ENCODE measurements around the gene MAPKAP1.

The MAPKAP1 gene

DNA sequence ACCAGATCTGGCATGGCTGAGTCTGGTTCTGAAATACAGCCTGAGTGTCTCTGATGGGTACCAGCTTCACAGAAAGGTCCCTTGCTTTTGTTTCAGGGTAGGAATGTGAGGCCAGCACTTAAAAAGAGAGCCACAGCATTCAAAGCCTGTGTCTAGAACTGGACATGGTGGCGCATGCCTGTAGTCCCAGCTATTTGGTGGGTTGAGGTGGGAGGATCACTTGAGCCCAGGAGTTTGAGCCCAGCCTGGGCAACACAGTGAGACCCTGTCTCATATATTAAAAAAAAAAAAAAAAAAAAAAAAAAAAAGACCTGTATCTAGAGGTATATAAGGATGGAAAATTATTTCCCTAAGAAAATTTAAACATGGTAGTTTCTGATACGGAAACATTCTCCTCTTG, 243.1 kb downstream of the MAPKAP1 start:
- no peak for DNase-seq (ENCODE audit: low read depth in 4 of 4, low spot score in 1 of 4)

DNA sequence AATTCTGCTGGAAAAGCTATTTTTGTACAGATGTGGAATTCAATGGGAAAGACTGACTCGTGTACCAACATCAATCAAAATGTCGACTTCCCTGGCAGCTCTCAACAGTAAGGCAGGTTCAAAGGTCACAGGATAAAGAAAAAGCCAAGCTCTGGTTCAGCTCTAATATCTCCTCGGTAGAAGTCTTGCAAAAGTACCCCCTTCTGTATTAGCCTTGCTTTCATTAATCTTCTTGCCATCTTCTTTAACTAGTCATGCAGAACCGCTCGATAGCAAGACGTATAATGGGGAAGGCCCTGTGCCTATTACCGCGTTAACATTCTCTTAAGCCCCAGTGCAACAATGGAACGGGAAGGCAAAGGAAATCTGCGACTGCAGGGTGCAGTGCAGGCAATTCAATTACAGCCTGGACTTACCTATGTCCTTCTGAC, 244.1 kb downstream of the MAPKAP1 start:
- no peak for DNase-seq (ENCODE audit: low read depth in 4 of 4, low spot score in 1 of 4)

DNA sequence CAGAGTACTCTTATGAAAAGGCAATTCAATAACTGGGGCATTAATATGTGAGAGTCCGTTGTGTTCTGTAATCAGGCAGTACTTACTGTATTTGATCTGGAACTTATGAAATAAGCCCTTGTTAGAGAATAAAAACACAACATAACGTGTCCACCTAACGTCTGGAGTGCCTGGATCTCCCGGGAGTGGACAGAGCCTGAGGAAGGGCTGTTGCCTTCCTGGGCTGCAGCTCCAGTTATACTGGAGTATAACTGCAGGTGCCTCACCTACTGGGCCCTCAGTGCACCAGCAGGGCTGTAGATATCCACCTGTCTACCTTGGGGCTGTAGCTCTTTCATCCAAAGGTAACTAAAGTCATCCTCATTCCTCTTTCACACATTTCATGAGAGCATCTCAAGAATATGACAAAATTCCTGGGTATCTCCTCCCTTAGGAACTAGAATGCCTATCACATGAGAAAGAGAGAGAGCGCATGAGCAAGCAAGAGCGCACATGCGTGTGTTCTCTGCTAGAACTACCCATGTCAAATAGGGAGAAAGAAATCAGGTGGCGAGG, 245.3 kb downstream of the MAPKAP1 start:
- DNase-seq (ENCODE audit: low read depth in 4 of 4, low spot score in 1 of 4): no peak

DNA sequence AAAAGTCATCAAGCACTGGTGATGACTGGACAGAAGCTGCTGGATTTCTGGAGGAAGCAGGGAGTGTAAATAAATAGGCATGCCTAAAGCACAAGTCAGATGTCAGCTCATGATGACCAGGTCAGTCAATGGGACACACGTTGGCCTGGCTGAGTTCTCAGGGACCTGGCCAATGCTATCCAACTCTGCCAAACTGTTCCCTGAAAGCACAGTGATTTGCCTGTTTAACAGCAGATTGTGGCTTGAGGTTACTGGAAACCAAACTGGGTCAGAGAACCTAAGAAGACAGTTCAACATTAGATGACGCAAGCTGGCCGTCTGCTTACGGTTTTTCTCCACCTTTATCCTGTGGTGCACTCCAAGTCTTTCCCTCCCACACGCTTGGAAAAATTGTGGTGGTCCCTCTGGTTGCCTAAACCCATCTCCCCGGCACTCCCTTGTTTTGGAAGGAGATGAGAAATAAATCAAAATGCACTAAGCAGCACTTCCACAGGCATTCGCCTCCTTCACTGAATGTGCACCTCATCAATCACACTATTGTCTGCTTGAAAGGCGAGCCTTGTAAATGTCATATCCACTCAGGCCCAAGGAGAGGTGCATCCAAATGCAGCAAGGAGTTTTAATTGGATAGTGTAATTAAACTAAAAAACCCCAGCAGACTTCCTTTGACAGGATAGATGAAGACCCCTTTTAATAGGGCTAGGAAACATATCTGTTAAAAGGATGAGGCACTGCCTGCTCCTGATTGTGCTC, 245.9 kb downstream of the MAPKAP1 start:
- DNase-seq (ENCODE audit: low read depth in 4 of 4, low spot score in 1 of 4): no peak

DNA sequence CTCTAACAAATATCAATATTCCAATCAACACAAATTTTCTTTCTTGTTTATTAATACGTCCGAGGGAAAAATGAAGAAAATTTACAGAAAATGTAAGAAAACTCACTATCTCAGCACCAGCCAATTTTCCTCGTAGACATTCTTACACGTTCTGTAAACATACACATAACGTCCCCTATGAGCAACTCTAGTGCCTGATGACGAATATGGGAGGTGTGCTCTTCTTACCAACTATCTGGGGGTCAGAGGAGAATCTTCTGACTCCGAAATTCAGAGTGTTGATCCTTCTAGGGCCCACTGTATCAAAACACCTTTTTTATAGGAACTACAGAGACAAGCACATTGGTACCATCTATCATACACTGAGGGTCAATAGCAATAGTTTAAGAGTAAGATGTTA, 246.7 kb downstream of the MAPKAP1 start:
- DNase-seq (ENCODE audit: low read depth in 4 of 4, low spot score in 1 of 4): no peak

DNA sequence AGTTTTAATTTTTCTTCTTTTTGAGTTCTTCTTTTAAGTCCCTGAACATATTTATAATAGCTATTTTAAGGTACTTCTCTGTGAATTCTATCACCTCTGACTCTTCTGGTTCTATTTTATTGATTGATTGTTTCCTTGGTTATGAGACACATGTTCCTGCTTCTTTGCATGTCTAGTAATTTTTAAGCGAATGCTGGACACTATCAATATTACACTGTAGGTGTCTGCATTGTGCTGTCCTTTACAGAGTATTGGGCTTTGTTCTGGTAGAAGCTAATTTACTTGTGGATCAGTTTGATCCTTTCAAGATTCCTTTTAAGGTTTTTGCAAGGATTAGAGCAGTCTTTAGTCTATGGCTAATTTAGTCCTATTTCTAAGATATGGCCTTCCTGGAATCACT, 249.7 kb downstream of the MAPKAP1 start:
- DNase-seq (ENCODE audit: low read depth in 4 of 4, low spot score in 1 of 4): no peak

DNA sequence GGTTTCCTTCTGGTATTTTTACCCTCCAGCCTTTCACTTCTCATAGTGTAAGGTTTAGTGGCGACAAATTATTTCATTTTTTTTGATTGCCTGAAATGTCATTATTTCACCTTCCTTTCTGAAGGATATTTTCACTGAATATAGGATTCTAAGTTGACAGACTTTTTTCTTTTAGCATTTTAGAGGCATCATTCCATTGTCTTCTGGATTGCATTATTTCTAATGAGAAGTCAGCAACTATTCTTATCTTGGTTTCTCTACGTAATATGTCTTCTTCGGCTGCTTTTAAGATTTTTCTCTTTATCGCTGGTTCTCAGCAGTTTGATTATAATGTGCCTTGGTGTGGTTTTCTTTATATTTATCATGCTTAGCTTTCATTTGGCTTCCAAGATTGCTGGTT, 251.1 kb downstream of the MAPKAP1 start:
- DNase-seq (ENCODE audit: low read depth in 4 of 4, low spot score in 1 of 4): no peak

DNA sequence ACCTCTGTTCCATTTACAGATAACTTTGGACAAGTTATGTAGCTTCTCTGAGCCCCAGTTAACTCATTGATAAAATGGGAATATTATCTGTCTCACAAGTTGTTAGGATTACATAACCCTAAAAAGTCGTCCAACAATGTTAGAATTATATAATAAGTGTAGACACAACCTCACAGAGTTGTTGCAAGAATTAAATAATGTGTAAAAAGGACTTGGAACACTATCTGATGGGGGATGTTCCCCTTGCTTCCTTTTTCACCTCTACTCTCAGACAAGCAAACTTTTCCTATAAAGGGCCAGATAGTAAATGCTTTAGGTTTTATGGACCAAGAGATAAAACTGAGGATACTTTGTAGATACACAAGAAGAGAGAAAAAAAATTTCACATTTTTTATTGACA, 251.9 kb downstream of the MAPKAP1 start:
- no peak for DNase-seq (ENCODE audit: low read depth in 4 of 4, low spot score in 1 of 4)

DNA sequence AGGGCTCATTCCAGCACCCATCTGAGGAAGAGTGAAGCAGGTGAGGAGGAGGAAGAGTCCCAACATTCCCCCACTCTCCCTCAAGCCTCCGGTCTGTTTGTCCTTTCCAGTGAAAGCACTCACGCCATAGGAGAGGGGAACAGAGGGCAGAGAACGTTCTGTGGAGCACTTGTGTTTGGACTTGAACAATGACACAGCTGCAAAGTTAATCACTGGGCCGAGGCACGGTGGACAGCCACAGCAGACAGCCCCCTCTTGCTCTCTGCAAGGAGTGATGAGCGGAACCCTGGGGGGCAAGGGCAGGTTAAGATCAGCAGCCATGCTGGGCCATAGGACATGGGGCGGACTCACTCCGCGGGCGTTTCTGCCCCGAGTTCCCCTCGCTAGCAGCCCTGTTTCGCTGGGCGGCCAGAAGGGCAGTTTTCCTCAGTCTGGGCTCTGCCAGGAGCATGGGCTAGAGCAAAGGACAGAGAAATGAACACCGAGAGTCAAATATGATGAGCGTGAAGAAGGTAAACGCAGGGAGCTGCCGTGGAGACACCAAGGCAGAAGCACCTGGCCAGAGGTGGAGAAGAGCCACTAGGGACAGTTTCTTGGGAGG, 259.7 kb downstream of the MAPKAP1 start:
- no peak for DNase-seq (ENCODE audit: low read depth in 4 of 4, low spot score in 1 of 4)

DNA sequence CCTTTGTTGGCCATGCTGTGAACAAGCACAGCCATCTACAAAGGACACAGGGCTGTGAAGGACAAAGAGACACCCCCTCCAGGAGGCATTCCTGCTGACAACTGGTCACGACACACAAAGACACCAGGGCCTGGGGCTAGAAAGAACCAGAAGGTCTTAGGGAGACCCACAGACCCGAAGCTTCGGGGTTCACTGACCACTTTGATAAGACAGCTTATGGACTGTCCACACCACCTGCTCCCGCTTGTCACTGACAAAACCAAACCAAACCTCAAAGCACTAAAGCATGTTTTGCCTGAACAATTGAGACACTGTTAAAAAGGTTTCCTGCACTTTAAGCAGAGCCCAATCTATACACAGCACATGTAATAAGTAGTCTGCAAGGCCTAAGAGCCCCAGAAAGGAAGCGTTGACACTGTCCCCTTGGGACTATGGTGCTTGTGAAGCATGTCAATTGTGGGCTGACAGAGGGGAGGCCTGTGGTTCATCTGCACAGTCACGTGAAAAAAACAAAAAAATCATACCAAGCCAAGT, 260.4 kb downstream of the MAPKAP1 start:
- no peak for DNase-seq (ENCODE audit: low read depth in 4 of 4, low spot score in 1 of 4)

DNA sequence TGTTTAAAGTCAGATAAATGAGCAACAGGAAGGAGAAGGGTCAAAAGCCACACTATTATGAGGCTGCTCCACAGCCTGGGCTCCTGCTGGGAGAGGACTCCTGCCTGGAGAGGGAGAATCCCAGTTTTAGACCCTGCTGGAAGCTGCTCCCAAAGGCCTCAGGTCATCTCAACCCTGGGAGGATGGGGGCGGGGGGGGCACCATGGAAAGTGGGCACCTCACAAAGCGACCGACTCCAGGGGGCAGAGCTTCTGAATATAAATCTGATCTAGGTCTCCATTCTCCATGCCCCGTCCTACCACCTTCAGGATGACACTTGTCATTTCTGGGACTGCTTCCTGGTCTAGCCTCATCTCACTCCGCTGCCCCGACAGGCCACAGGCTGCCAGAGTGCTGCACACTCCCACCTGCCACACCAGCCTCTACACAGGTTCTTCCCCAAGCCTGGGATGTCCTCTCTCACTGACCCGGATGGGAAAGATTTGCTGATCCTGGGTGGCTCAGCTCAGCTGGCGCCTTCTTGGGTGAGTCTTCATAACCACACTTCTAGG, 262.0 kb downstream of the MAPKAP1 start:
- DNase-seq (ENCODE audit: low read depth in 4 of 4, low spot score in 1 of 4): no peak

DNA sequence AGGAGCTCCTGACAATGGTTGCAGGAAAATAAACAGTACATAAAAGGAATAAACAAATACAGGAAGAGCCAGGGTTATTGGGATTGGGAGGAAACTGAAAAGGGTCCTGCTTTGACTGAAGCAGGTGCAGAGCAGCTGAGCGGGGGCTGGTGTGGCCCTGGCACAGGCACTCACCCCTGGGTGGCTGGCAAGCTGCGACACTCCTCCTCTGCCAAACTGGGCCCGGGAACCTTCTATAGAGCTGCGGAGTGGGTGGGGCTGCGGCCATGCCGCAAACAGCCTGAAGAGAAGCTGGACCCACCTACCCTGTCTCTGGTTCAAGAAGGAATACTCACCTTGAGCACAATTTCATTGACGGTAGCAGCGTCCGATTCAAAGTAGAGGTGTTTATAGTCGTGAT, 262.8 kb downstream of the MAPKAP1 start:
- DNase-seq (ENCODE audit: low read depth in 4 of 4, low spot score in 1 of 4): no peak

DNA sequence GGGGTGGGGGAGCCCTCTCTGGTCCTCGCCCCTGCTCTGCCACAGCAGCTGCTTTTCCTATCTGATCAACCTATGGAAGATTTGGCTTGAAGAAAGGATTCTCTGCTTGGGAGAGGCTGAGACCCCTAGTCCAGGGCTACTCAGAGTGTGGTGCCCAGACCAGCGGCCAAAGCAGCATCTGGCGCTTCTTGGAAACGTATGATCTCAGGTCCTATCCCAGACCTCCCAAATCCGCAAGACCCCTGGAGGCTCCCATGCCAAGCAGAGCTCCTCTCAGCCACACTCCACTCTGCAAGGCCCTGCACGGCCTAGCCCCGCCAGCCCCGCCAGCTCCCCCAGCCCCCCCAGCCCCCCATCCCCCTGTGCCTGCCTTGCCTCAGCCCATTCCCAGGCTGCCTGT, 263.6 kb downstream of the MAPKAP1 start:
- DNase-seq (ENCODE audit: low read depth in 4 of 4, low spot score in 1 of 4): no peak

DNA sequence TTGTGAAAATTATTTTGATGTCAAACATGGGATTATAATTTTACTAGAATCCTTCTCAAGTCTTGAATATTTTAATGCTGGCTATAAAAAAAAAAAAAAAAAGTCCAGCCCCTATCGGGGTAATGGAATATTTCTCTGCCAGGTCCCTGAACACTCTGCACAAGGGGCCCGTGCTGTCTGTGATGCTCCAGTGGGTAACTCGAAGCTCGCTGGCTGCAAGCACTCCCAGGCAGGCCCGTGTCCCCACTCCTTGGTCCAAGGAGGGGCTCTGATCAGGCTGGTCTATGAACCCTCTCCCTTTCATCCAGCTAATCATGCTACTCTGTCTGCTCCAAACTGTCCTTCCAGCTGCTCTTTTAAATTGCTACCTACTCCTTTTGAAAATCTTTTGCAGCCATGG, 264.6 kb downstream of the MAPKAP1 start:
- no peak for DNase-seq (ENCODE audit: low read depth in 4 of 4, low spot score in 1 of 4)

DNA sequence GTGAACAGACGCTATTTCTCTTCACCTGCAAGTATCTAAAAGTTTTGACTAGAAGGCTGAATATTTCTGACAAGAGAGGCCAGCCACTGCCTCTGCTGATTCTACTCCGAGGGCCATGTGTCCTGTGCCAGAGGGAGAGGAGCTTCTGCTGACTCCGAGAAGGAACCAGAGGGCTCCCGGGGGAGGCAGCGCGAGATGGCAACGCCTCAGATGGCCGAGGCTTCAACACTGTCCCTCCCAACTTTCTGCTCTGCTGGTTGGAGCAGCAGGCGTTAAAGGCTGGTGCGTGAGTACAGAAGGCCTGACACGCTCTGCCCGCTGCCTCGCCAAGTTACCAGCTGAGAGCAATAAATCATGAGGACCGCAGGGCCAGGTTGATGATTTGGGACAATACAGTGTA, 266.6 kb downstream of the MAPKAP1 start:
- DNase-seq (ENCODE audit: low read depth in 4 of 4, low spot score in 1 of 4): no peak

DNA sequence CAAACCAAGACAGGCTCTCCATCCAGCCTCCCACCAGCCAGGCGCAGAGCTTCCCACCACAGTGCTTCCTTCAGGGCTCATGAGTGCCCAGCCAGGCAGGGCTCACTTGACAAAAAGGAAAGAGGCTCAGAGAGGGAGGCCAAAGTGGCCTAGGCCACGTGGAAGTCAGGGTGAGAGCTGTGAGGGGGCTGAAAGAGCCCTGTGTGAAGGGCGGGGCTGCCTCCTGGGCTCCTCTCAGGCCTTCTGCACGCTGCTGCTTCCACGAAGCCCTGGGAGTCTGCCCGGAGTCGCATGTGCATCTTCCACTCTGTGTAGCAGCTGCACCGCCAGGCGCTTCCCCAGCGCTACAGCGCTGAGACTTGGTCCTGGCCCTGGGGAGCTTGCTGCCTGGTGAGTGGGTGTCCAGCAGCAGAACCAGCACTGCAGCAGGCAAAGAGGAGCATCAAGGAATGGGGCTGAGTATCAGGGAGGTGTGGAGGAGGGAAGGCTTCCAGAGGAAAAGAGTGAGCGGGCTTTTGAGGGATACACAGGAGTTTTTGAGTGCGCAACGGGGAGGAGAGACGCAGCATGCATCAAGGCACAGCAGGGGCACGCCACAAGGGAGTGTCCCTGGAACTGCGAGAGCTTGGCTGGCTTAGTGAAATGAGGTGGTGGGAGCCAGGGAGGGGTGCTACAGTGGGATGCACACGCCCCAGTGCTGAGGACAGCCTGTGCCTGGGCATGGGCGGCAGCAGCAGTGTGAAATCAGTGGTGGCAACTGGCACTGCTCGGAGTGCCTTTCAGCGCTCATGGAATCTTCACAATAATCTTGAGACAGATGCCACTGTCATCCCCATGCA, 267.4 kb downstream of the MAPKAP1 start:
- DNase-seq (ENCODE audit: low read depth in 4 of 4, low spot score in 1 of 4): no peak

DNA sequence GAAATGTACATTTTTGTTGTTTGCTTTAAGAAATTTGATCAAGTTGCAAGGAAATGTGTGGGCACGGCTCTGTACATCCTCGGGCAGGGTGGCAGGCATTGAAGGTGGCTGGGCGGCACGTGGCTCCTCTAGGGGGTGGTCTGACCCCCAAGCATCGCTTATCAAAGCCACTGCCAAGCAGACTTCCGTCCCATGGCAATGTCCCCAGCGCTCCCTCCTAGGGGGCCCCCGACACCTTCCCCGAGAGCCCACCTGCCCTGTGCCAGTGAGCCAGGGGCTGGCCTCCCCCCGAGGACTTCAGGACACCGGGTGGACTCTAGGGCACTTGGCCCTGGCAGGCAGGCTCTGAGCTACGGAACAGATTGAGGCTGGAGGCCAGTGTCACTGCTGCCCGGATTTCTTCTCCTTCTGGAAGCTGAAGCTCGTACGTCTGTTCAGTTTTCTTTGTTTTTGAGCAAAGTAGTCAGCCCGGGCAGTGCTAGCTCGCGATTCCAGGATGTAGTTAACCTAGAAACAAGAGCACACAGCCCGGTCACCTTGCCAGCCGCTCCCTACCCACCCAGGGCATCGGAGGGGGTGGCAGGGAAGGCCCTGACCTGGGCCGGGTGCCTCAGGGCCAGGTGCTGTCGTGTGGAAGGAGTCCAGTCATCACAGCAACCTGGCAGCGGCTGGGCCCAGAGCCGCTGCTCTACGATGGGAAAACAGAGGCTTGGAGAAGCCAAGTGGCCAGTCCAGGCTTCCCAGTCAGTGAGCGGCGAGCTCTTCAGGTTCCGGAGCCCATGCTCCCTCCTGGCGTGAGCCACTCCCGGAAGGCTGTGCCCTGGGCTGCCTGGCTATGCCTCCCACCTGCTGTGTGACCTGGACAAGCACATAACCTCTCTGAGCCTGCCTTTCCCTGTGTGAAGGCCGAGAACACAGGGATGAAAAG, 268.2 kb downstream of the MAPKAP1 start:
- DNase-seq (ENCODE audit: low read depth in 4 of 4, low spot score in 1 of 4): no peak

DNA sequence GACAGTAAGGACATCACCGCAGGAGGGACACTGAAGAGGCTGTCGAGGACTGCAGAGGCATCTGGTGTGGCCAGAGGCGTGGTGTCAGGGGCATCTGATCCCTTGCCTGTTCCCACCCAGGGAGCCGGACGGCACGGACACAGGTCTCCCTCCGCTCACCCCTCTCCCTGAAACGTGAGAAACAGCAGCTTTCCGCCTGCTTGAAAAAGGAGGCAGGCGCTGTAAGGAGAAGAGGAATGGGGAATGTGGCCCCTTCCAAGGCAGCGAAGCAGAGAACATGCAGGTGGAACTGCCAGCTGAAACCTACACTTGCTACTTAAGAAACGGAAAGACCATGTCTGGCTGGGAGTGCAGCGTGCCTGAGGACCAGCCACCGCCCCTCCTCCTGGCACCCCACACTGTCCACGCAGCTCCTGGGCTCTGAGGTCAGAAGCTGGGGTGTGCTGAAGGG, 269.2 kb downstream of the MAPKAP1 start:
- DNase-seq (ENCODE audit: low read depth in 4 of 4, low spot score in 1 of 4): no peak

DNA sequence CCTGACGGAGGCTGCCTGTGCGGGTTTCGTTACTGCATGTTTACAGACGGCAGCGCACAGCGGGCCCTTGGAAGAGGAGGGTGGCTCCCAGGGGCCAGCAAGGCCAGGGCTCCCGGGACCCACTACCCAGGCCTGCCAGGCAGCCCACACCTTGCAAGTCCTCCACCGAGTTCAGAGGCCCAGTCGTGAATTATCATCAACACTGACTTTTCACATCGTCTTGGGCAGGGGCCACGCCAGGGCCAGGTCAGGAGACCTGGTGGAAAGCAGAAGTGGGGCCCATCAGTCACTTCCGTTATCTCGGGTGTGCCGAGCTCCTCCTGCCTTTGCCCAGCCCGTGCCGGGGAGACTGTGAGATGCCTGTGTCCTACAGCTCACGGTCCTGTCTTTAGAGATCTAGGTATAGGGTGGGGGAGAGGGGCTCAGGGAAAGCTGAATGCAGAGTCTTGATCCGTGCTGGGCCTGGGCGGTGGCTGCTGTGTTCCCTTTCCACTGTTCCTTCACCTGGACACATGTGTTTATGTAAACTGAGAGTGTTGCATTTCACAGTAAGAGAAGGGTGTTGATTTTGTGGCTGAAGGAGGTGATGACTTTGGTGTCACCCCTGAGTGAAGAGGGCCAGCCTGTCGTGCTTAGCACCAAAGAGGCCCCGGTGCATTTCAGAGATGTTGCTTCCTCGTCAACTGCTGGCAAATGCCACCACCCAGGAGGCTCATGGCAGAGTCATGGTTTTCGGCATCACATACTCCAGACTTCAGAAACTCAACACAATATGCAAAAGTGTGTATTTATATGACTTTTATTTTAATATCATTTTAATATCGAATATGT, 270.2 kb downstream of the MAPKAP1 start:
- DNase-seq (ENCODE audit: low read depth in 4 of 4, low spot score in 1 of 4): no peak

All from stimulated activated CD4-positive, alpha-beta T cell treated with anti-CD3 and anti-CD28 coated beads, Interleukin-1b, Interleukin-23, amount 100 ng/mL, for 24 hours (primary cell).